SJSA1 (cell line): Measurements from ENCODE around the gene ETNK2. TPM values are rescaled to one million over a fixed set of nuclear protein-coding genes. Genes with fewer than 3 reads are reported as not detected.

Source experiments
- DNase-seq, 2 experiments: peaks; one replicate each; pipeline ENCODE4 v3.0.0-alpha.2; 2015 to 2020; ENCODE audit warnings: low spot score in 2 of 2, low read depth in 1 of 2
- H3K27ac ChIP-seq: fragments of 250-450 bp; sonication (Bioruptor Pico); 2 replicates; pipeline ENCODE4 v1.5.1; 2020; ENCODE audit warnings: mild to moderate bottlenecking, moderate library complexity
- H3K27me3 ChIP-seq: fragments of 250-450 bp; sonication (Bioruptor Pico); replicated peaks from 2 replicates; pipeline ENCODE4 v1.5.1; 2020; ENCODE audit warnings: mild to moderate bottlenecking, moderate library complexity
- H3K36me3 ChIP-seq: fragments of 250-450 bp; sonication (Bioruptor Pico); 2 replicates; pipeline ENCODE4 v1.5.1; 2020; ENCODE audit warnings: mild to moderate bottlenecking
- H3K4me1 ChIP-seq: fragments of 250-450 bp; sonication (Bioruptor Pico); replicated peaks from 2 replicates; pipeline ENCODE4 v1.6.1; 2021; ENCODE audit warnings: mild to moderate bottlenecking
- H3K4me3 ChIP-seq: fragments of 250-450 bp; sonication (Bioruptor Pico); 2 replicates; pipeline ENCODE4 v1.5.1; 2020; ENCODE audit warnings: mild to moderate bottlenecking
- H3K9me3 ChIP-seq: fragments of 250-450 bp; sonication (Bioruptor Pico); replicated peaks from 2 replicates; pipeline ENCODE4 v1.5.1; 2020; ENCODE audit warnings: mild to moderate bottlenecking
- total RNA-seq: library from RNA; depleted of rRNA; stranded (reverse); fragments of >200 nt; shearing (Covaris generic); gene quantifications from 2 replicates; pipeline ENCODE4 v1.2.3, GENCODE V29; 2014

ETNK2 gene
- total RNA-seq, 1 experiment from 2014 or later = 22.3 TPM

DNA sequence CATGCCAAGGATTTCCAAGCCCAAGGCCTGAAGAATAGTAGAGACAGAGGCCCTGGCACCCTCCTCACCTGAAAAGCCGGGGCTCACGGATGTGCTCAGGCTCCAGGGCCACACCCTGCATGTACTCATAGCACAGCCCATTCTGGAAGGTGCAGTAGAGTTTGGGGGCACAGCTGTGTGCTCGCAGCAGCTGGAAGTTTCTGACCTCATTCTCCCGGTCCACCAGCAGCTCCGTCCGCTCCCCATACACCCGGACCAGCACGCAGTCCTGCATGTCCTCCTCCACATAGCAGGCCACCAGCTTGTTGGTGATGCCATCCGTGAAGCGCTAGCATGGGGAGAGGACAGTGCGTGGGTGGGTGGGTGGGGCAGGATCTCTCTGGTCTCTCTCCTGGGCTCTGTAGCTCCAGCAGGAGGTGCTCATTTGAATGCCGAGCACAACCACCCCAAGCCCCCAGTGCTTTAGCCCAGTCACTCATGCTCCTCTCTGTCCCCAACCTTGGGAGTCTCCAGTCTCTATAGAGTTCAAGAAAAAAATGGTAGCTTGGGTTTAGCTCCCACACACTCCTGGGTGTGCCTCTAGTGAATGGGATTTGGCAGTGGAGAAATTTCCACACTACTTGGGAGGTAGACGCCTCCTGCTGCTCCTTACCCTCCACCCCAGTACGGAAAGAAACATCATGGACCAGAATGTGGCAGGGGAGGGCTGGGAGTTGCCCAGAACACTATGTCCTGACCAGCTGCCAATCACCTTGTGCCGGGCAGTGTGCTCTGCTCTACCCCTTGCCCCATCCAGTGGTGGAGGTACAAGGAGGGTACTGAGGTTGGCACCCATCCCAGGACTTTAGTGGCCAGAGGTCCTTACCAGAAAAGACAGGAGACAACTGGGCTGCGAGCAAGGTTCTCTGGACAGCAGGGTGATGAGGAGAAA lies 1.9 kb downstream of the ETNK2 start:
- Histone ChIP-seq H3K27ac (no peak overlapping the region), H3K36me3 (peaks cover 3% of the 10 kb centered on the region; the same call in 1 of the 2 replicates), H3K9me3 (no peaks in the 10 kb centered on the region), H3K4me1 (peaks cover 17% of the 10 kb centered on the region), H3K4me3 (no peak overlapping the region), H3K27me3 (no peaks in the 10 kb centered on the region)
- DNase-seq = no peak

DNA sequence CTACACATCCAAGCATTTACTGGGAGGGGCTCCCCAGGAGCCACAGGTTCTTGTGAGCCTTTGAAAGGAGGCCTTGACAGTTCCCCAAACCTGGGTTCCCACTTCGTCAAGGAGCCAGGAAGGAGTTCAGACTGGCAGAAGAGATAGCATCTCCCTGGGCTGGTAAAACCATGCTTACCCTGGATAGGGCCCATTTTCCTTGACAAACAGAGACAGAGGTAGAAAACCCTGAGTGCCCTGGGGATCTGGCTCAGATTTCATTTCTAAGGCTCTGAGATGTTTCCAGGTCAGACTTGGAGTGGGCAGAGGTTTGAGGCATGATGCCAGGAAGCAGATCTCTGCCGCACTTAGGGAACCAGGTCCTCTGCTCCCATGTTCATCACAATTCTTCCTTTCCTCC lies 2.7 kb downstream of the ETNK2 start:
- Histone ChIP-seq H3K36me3 (peaks cover 7% of the 10 kb centered on the region; the same call in 1 of the 2 replicates), H3K9me3 (no peaks in the 10 kb centered on the region), H3K27me3 (no peaks in the 10 kb centered on the region), H3K4me3 (no peak overlapping the region), H3K27ac (no peak overlapping the region), H3K4me1 (peaks cover 17% of the 10 kb centered on the region)
- no peak for DNase-seq

DNA sequence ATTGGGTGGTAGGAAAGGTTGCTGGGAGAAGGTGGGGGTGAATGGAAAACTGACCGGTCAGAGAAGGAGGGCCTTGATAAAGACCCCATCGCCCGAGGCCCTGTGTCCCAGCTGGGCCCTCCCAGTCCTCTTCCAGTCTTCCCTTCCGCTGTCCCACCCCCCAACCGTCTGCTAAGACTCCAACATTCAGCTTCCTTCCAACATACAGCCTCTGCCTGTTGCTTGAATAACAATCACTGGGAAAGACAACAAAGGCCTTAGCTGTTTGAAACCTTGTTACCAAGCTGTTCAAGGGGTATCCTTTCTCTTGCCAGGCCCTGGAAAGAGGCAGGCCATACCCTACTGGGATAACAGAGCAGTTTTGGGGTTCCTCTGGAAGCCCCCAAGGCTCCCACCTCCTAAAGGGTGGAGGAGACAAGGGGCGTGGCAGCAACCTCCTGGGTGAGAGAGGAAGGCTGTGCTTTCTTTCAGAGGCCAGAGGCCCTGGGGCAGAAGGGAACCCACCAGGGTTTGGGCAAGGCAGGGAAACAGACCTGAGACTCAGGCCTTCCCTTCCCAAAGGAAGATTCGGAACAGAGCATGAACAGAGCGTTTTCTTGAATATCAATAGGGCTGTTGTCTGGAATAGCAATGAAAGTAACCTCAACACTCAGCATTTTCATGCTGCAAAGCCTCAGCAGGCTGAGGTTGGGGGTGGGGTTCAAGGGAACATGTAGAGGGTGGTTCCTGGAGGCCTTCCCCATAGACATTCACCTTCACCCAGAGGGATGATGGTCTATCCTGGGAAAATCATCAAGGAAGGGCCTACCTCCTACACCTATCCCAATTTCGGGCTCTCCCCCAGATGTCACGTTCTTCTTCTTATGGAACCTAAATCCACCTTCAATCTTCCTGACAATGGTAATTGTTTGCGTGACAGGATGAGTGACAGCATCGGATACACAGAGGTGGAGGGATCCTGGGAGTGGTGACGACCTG lies 4.1 kb downstream of the ETNK2 start:
- H3K36me3 ChIP-seq = peaks cover 7% of the 10 kb centered on the region; the same call in 1 of the 2 replicates
- DNase-seq = no peak
- H3K9me3 ChIP-seq = no peaks in the 10 kb centered on the region
- H3K4me3 ChIP-seq = no peak overlapping the region
- H3K27me3 ChIP-seq = no peaks in the 10 kb centered on the region
- peaks cover 16% of the 10 kb centered on the region for H3K4me1 ChIP-seq
- H3K27ac ChIP-seq = no peak overlapping the region

DNA sequence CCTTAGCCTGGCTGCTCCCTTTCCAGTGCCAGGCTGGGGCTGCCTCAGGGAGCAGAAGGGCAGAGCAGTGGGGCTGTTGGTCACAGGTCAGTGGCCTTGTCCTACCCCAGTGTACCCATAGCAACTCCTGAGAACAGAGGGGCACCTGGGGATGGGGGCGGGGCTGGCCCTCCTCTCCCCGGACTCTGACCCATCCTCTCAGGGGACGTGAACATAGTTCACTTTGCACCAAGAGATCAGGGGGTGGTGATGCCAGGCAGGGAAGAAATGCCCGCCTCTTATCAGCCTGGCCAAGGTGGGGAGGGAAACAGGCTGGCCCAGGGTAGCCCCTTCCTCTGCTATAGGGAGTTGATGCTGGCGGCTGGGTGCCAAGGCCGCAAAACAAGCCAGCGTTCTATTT lies 4.9 kb downstream of the ETNK2 start:
- Histone ChIP-seq H3K27ac (no peak overlapping the region), H3K9me3 (no peaks in the 10 kb centered on the region), H3K4me3 (no peak overlapping the region), H3K36me3 (peaks cover 7% of the 10 kb centered on the region; the same call in 1 of the 2 replicates), H3K4me1 (peaks cover 9% of the 10 kb centered on the region), H3K27me3 (no peaks in the 10 kb centered on the region)
- DNase-seq = no peak

DNA sequence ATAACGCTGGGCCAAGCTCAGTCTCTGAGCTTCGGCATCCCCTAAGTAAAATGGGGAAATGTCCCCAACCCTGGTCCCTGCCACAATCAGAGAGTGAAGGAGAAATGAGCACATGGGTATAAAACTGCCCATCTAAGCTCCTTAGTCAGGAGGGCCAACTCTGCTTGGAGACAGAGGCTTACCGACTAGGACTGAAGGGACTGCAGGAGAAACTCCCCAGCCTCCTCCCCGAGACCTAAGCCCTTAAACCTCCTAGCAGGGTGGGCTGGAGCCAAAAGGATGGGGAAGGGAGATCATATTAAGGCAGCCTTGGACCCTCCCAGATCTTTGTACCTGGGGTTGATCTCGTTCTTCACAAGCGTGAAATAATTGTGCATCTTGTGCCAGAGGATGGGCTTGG lies 5.5 kb downstream of the ETNK2 start:
- H3K4me1 ChIP-seq = peaks cover 5% of the 10 kb centered on the region
- H3K4me3 ChIP-seq = no peak overlapping the region
- no peak for DNase-seq
- H3K36me3 ChIP-seq = peaks cover 4% of the 10 kb centered on the region; the same call in 1 of the 2 replicates
- no peaks in the 10 kb centered on the region for H3K27me3 ChIP-seq
- H3K27ac ChIP-seq = no peak overlapping the region
- no peaks in the 10 kb centered on the region for H3K9me3 ChIP-seq

DNA sequence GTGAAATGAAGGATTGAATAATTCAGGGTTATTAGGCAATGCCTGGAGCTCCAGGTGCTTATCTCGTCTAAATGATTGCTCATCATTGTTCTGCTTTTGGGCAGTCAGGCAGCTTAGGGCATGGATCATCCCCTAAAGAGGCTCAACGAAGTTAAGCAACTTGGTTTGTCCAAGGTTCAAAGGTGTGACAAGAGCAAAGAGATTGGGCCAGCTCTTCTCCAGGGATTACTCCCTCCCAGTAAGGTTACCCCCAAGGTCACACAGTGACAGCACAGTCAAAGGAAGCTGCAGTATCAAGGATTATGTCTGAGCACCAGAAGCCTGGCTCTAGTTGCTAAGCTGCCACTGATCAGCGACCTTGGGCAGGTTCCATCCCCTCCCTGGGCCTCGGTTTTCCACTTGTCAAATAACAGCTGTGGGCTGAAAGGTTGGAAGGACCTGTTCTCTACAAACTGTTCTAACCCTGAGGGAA lies 6.8 kb downstream of the ETNK2 start:
- H3K4me3 ChIP-seq = no peak overlapping the region
- H3K36me3 ChIP-seq = peaks cover 4% of the 10 kb centered on the region; the same call in 1 of the 2 replicates
- H3K27me3 ChIP-seq = no peaks in the 10 kb centered on the region
- no peak overlapping the region for H3K27ac ChIP-seq
- H3K4me1 ChIP-seq = no peaks in the 10 kb centered on the region
- H3K9me3 ChIP-seq = no peaks in the 10 kb centered on the region
- DNase-seq = no peak

DNA sequence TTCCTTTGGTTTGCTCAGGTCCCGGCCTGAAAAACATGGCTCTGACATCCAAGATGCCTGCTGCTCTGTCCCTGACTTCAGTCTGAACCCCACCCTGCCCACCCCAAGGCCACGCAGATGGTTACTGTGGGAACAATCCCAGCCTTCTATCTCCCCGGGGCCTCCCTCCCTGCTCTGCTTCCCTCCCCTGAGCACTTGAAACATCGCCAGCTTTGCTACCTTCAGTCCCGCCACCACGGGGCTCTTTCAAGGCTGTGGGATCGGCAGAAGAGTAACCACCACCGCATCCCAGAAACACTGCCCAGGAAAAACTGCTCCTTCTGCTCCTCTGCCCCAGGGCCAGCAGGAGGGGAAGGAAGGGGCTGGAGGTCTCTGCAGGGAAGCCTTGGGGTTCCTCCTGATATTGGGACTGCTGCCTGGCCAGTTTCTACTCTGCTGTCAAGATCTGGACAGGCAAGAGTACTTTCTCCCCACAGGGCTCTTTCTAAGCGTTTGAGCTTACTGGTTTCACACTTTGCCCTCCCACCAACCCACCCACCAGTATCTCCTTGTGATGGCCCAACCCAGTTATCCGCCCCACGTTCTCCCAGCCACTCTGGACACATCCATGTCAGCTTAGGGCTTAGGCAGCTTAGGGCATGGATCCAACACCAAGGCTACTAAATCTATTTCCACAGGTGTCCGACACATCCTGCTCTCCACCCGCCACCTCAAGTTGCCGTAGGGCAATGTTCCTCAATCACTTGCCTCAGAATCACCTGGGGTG lies 8.4 kb downstream of the ETNK2 start:
- Histone ChIP-seq H3K4me3 (no peak overlapping the region), H3K36me3 (peaks cover 16% of the 10 kb centered on the region), H3K4me1 (no peaks in the 10 kb centered on the region), H3K27ac (no peak overlapping the region), H3K27me3 (no peaks in the 10 kb centered on the region), H3K9me3 (no peaks in the 10 kb centered on the region)
- no peak for DNase-seq

DNA sequence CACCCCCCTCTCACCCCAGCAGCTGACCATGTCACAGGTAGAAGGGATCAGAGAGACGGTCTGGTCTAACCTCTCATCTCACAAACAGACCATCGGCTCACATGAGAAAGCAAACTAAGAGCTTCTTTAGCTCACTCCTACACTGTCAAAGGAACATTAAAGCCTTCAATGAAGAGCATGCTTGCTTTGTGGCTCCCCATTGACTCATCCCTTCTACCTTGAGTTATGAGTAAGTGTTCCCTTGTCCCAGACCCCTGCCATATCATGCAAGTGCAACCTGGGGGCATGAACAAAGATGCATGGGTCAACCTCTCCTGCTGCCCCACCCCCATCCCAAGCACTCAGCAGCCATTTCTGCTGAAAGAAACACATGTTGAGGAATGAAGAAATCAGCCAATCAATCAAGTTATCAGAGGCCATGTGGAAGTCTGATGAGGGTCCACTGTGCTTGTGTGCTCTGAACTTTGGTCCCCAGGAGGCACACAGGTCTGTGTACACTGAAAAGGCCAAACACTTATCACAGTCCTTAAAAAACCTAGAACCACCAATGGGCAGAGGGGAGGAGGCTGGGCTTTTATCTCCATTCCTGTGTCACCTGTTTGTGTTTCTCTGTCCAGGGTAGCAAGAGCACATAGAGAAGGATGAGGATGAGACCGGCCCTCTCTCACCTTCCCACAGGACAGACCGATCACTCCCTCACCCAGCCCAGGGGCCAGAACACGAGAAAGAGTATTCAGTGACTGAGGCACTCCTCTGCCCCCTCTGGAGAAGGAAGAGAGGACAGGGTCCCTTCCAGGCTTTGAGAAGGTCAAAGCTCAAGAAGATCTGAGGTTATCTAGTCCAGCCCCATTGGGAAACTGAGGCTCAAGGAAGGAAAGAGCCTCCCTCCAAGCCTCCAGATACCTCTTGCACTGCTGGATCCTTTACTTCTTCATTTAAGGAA lies 9.5 kb downstream of the ETNK2 start:
- no peak overlapping the region for H3K4me3 ChIP-seq
- H3K36me3 ChIP-seq = peaks cover 16% of the 10 kb centered on the region
- no peak for DNase-seq
- no peak overlapping the region for H3K27ac ChIP-seq
- no peaks in the 10 kb centered on the region for H3K9me3 ChIP-seq
- no peaks in the 10 kb centered on the region for H3K27me3 ChIP-seq
- no peaks in the 10 kb centered on the region for H3K4me1 ChIP-seq

DNA sequence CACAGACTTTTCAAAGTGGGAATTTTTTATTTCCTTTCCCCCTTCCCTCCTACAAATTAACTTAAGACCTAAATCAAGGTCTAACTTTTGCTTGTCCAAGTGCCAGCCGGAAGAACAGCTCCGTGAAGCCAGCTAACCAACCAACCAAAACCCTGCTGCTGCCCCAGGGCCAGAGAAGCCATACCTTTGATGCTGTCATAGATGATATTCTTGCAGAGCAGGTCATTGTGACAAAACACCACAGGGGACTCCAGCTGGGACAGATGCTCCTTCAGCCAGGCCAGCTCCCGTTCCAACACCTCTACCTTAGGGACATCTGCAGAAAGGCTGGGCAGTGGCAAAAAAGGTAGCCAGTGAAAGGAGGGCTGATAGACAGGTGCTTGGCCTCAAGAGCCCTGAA lies 10.7 kb downstream of the ETNK2 start:
- no peaks in the 10 kb centered on the region for H3K9me3 ChIP-seq
- H3K4me3 ChIP-seq = no peak overlapping the region
- no peak for DNase-seq
- no peaks in the 10 kb centered on the region for H3K4me1 ChIP-seq
- no peak overlapping the region for H3K27ac ChIP-seq
- no peaks in the 10 kb centered on the region for H3K27me3 ChIP-seq
- H3K36me3 ChIP-seq = peaks cover 16% of the 10 kb centered on the region

DNA sequence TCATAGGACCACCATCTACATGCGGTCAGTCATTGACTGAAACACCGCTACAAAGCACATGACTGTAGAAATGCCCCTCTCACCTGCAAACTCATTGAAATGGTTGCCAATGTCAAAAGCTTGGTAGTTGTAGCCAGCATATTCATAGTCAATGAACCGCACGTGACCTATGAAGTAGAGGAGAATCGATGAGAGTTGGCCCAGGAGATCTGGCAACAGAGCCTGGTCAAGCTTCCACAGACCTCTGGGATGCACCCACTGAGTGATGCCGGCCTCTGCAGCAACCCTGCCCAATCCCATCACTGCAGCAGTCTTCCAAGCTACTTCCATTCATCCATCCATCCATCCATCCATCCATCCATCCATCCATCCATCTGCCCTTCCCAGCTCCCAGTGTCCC lies 11.9 kb downstream of the ETNK2 start:
- H3K9me3 ChIP-seq = no peaks in the 10 kb centered on the region
- no peaks in the 10 kb centered on the region for H3K4me1 ChIP-seq
- no peak overlapping the region for H3K4me3 ChIP-seq
- H3K36me3 ChIP-seq = peaks cover 16% of the 10 kb centered on the region
- no peak for DNase-seq
- no peaks in the 10 kb centered on the region for H3K27me3 ChIP-seq
- H3K27ac ChIP-seq = no peak overlapping the region

DNA sequence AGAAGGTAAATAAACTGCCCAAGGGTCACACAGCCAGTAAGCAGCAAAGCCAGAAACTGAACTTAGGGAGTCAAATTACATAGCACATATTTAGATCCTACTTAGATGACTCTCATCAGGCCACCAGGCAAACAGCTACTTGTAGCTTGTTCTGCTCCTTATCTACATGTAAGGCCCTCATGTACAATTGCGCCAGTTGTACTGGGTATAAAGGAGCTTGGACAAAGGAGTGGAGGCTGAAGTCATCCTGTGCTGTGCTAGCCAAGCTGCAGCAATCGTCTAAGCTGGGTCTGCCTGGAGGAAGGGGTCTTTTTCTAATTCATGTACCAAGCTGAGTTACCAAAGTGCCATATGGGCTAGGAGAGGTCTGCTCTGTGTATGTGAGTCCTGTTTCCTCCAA lies 12.8 kb downstream of the ETNK2 start:
- Histone ChIP-seq H3K36me3 (peaks cover 14% of the 10 kb centered on the region), H3K4me3 (no peak overlapping the region), H3K9me3 (no peaks in the 10 kb centered on the region), H3K4me1 (no peaks in the 10 kb centered on the region), H3K27ac (no peak overlapping the region), H3K27me3 (no peaks in the 10 kb centered on the region)
- DNase-seq = no peak

DNA sequence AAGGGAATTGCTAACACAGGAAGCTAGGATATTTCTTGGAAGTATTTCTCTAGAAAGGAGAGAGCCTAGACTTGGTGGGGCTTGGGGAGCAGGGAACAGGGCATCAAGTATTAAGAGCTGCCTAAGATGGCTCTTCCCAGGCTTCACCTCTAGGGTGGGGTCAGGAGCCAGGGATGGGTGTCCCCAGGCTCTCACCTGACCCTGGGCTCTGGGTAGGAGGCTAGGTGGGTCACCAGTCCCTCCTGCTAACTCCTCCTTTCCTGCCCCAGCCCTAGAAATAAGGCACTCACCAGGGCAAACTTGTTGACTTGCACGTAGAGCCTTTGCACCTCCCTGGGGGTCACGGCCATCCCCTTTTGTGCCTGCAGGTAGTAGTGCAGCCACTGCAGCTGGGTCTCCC lies 15.0 kb downstream of the ETNK2 start:
- H3K27ac ChIP-seq = no peak overlapping the region
- peaks cover 3% of the 10 kb centered on the region for H3K4me1 ChIP-seq
- H3K4me3 ChIP-seq = no peak overlapping the region
- peaks cover 25% of the 10 kb centered on the region for H3K36me3 ChIP-seq
- no peak for DNase-seq
- H3K27me3 ChIP-seq = no peaks in the 10 kb centered on the region
- no peaks in the 10 kb centered on the region for H3K9me3 ChIP-seq
